A549 (cell line): ENCODE measurements around the gene MYLIP. TPM values are rescaled to one million over a fixed set of nuclear protein-coding genes. Genes with fewer than 3 reads are reported as not detected.

ENCODE experiments used
- ATAC-seq, 2 experiments: fragments of 200-7000 bp in 1 of 2; fragments of >200 bp in 1 of 2; cut with Nextera tagmentation in 1 of 2; cut with Tn5 transposase in 1 of 2; 3 replicates each; pipeline versions ENCODE4 v1.8.0 to v1.9.1; 2018 to 2020; ENCODE audit warnings: mild to moderate bottlenecking in 1 of 2, moderate library complexity in 1 of 2
- CTCF ChIA-PET: fragments of 300-600 bp; sonication (Branson Sonifier 250); formaldehyde crosslinking; extraction: SDS; loops from one replicate; lab custom pipeline; 2021; ENCODE audit warnings: antibody characterized with exemption, inconsistent platforms; lab: Yijun Ruan, JAX
- POLR2A ChIA-PET: fragments of 350-600 bp; formaldehyde crosslinking; extraction: SDS; loops from one replicate; lab custom pipeline; 2021; ENCODE audit warnings: antibody characterized with exemption, inconsistent platforms; lab: Yijun Ruan, JAX
- DNase-seq, 2 experiments: peaks; one replicate each; pipeline versions ENCODE4 v3.0.0 to v3.0.0-alpha.2; 2011 to 2016; ENCODE audit warnings: low read depth in 1 of 2, low spot score in 1 of 2
- FAIRE-seq: peaks from 2 replicates; lab custom pipeline; 2011; peaks lifted over from hg19 to GRCh38; lab: Jason Lieb, UNC
- H3K27ac ChIP-seq, 2 experiments: fragments of >200 bp; sonication (Bioruptor Twin); formaldehyde crosslinking; 3 replicates each; pipeline ENCODE4 v1.5.1; 2016 to 2017
- H3K4me1 ChIP-seq: fragments of >200 bp; sonication (Bioruptor Twin); formaldehyde crosslinking; 3 replicates; pipeline ENCODE4 v1.6.1; 2016
- H3K4me2 ChIP-seq: fragments of >200 bp; sonication (Bioruptor Twin); formaldehyde crosslinking; 3 replicates; pipeline ENCODE4 v1.6.1; 2016
- H3K4me3 ChIP-seq: fragments of >200 bp; sonication (Bioruptor Twin); formaldehyde crosslinking; 3 replicates; pipeline ENCODE4 v1.5.1; 2016
- H3K9me3 ChIP-seq: fragments of >200 bp; sonication (Bioruptor Twin); formaldehyde crosslinking; 3 replicates; pipeline ENCODE4 v1.6.1; 2016
- BHLHE40 ChIP-seq: IDR thresholded peaks from 2 replicates; pipeline ENCODE4 v1.6.1; 2012; ENCODE audit warnings: low read depth, low read length, inconsistent platforms
- CBX8 ChIP-seq: fragments of 200-600 bp; sonication (generic); IDR thresholded peaks from 2 replicates; pipeline ENCODE4 v1.6.1; 2016
- CTCF ChIP-seq: fragments of >200 bp; sonication (Bioruptor Twin); formaldehyde crosslinking; IDR thresholded peaks from 3 replicates; pipeline ENCODE4 v1.5.1; 2016
- EHMT2 ChIP-seq: fragments of 200-600 bp; sonication (generic); IDR thresholded peaks from 2 replicates; pipeline ENCODE4 v1.6.1; 2016; ENCODE audit warnings: antibody characterized with exemption, low read depth, mild to moderate bottlenecking, moderate library complexity
- ESRRA ChIP-seq: fragments of 150-350 bp; IDR thresholded peaks from 2 replicates; pipeline ENCODE4 v1.6.1; 2014; ENCODE audit warnings: mild to moderate bottlenecking, low read length, borderline replicate concordance
- FOSL2 ChIP-seq, 2 experiments: fragments of 450-650 bp in 1 of 2; fragments of >200 bp in 1 of 2; sonication (Bioruptor Twin) in 1 of 2; formaldehyde crosslinking; IDR thresholded peaks; 2 replicates each; pipeline versions ENCODE4 v1.5.0 to v1.6.1; 2016 to 2020; ENCODE audit warnings: mild to moderate bottlenecking in 1 of 2, moderate library complexity in 1 of 2
- FOXS1 ChIP-seq: fragments of 250-450 bp; sonication (Bioruptor Pico); IDR thresholded peaks from 2 replicates; pipeline ENCODE4 v1.5.0; 2020; ENCODE audit warnings: mild to moderate bottlenecking, moderate library complexity
- HDAC2 ChIP-seq: fragments of 200-600 bp; sonication (generic); IDR thresholded peaks from 2 replicates; pipeline ENCODE4 v1.6.1; 2016
- HEYL ChIP-seq: fragments of 250-450 bp; sonication (Bioruptor Pico); IDR thresholded peaks from 2 replicates; pipeline ENCODE4 v1.8.0; 2021; ENCODE audit warnings: mild to moderate bottlenecking, moderate library complexity
- JUN ChIP-seq, 2 experiments: fragments of >200 bp; sonication (Bioruptor Twin); formaldehyde crosslinking; IDR thresholded peaks; 2 replicates in 1 of 2; 3 replicates in 1 of 2; pipeline ENCODE4 v1.6.1; 2016 to 2017
- JUNB ChIP-seq: fragments of >200 bp; sonication (Bioruptor Twin); formaldehyde crosslinking; IDR thresholded peaks from 2 replicates; pipeline ENCODE4 v1.6.1; 2016
- KDM1A ChIP-seq: fragments of 200-600 bp; sonication (generic); IDR thresholded peaks from 2 replicates; pipeline ENCODE4 v1.6.1; 2016; ENCODE audit warnings: low read depth, mild to moderate bottlenecking
- KDM5A ChIP-seq: fragments of 200-600 bp; sonication (generic); IDR thresholded peaks from 2 replicates; pipeline ENCODE4 v1.6.1; 2016; ENCODE audit warnings: antibody characterized with exemption, mild to moderate bottlenecking
- MAFK ChIP-seq: fragments of 450-650 bp; IDR thresholded peaks from 2 replicates; pipeline ENCODE4 v1.6.1; 2014; ENCODE audit not compliant: partially characterized antibody
- MYC ChIP-seq: IDR thresholded peaks from 2 replicates; pipeline ENCODE4 v1.6.1; 2012; ENCODE audit warnings: mild to moderate bottlenecking, inconsistent platforms, low read length, improper control_type of control experiment, borderline replicate concordance
- NFE2L2 ChIP-seq: fragments of 150-350 bp; conservative IDR thresholded peaks from 2 replicates; pipeline ENCODE4 v1.6.1; 2014; ENCODE audit warnings: low read length
- NR3C1 ChIP-seq: fragments of >200 bp; sonication (Bioruptor Twin); formaldehyde crosslinking; IDR thresholded peaks from 3 replicates; pipeline ENCODE4 v1.6.1; 2017
- PHF8 ChIP-seq: fragments of 200-600 bp; sonication (generic); IDR thresholded peaks from 2 replicates; pipeline ENCODE4 v1.6.1; 2016; ENCODE audit warnings: low read depth, mild to moderate bottlenecking, antibody characterized with exemption, moderate library complexity, borderline replicate concordance
- POLR2A ChIP-seq: IDR thresholded peaks from 2 replicates; pipeline ENCODE4 v1.6.1; 2012; ENCODE audit warnings: mild to moderate bottlenecking, low read length
- POLR2AphosphoS2 ChIP-seq: conservative IDR thresholded peaks from 2 replicates; pipeline ENCODE4 v1.6.1; 2012; ENCODE audit warnings: low read length, improper control_type of control experiment, inconsistent platforms
- RNF2 ChIP-seq: fragments of 200-600 bp; sonication (generic); IDR thresholded peaks from 2 replicates; pipeline ENCODE4 v1.6.1; 2016; ENCODE audit warnings: low read depth, mild to moderate bottlenecking, antibody characterized with exemption, moderate library complexity, borderline replicate concordance
- SMC3 ChIP-seq: fragments of >200 bp; sonication (Bioruptor Twin); formaldehyde crosslinking; IDR thresholded peaks from 3 replicates; pipeline ENCODE4 v1.6.1; 2018; ENCODE audit warnings: inconsistent platforms
- TP53 ChIP-seq: fragments of 250-450 bp; sonication (Bioruptor Pico); IDR thresholded peaks from 2 replicates; pipeline ENCODE4 v1.5.0; 2021; ENCODE audit warnings: mild to moderate bottlenecking, moderate library complexity
- USF2 ChIP-seq: fragments of 450-650 bp; IDR thresholded peaks from 2 replicates; pipeline ENCODE4 v1.6.1; 2014; ENCODE audit warnings: antibody characterized with exemption
- ZC3H11A ChIP-seq: fragments of 450-650 bp; IDR thresholded peaks from 2 replicates; pipeline ENCODE4 v1.6.1; 2014; ENCODE audit warnings: antibody characterized with exemption, mild to moderate bottlenecking
- ZFP36 ChIP-seq: fragments of 450-650 bp; IDR thresholded peaks from 2 replicates; pipeline ENCODE4 v1.6.1; 2014; ENCODE audit warnings: borderline replicate concordance; ENCODE audit not compliant: partially characterized antibody
- ZNF302 ChIP-seq: fragments of 250-450 bp; sonication (Bioruptor Pico); IDR thresholded peaks from 2 replicates; pipeline ENCODE4 v1.9.0; 2021; ENCODE audit warnings: inconsistent platforms, mild to moderate bottlenecking, moderate library complexity
- WGBS: methylation state at CpG from one replicate; pipeline ENCODE4 v1.1.6; 2017; ENCODE audit errors: missing lambda C conversion rate; 5-methylcytosine and 5-hydroxymethylcytosine counted together
- polyA plus RNA-seq, 4 experiments: library from polyadenylated mRNA; depleted of rRNA in 3 of 4; stranded (reverse); fragments of >200 nt; fragmentation: RNase III in 1 of 4; extraction: RNeasy Plus Mini Kit Qiagen cat#74134 plus additional on column Dnase treatment in 1 of 4; gene quantifications; 2 replicates in 3 of 4; 3 replicates in 1 of 4; pipeline ENCODE4 v1.2.3, GENCODE V29; 2011 to 2017
- TF ChIP-seq, protein P1 (sequence below): fragments of 150-350 bp; IDR thresholded peaks from 2 replicates; pipeline ENCODE4 v1.6.1; 2014; ENCODE audit warnings: low read depth, mild to moderate bottlenecking, low read length
- TF ChIP-seq, protein P2 (sequence below): fragments of >200 bp; sonication (Bioruptor Twin); formaldehyde crosslinking; IDR thresholded peaks from 2 replicates; pipeline ENCODE4 v1.6.1; 2016

MYLIP gene
- polyA plus RNA-seq, 2 of the 4 experiments (the other 2 are of a cell fraction) = 2.3 to 9.1 TPM

- TF ChIP-seq, protein P1, sequence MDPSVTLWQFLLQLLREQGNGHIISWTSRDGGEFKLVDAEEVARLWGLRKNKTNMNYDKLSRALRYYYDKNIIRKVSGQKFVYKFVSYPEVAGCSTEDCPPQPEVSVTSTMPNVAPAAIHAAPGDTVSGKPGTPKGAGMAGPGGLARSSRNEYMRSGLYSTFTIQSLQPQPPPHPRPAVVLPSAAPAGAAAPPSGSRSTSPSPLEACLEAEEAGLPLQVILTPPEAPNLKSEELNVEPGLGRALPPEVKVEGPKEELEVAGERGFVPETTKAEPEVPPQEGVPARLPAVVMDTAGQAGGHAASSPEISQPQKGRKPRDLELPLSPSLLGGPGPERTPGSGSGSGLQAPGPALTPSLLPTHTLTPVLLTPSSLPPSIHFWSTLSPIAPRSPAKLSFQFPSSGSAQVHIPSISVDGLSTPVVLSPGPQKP = no peak
Observed at GRCh38 chr6:16163535-16164300, 34.8 kb downstream of the MYLIP start (continued).

DNA sequence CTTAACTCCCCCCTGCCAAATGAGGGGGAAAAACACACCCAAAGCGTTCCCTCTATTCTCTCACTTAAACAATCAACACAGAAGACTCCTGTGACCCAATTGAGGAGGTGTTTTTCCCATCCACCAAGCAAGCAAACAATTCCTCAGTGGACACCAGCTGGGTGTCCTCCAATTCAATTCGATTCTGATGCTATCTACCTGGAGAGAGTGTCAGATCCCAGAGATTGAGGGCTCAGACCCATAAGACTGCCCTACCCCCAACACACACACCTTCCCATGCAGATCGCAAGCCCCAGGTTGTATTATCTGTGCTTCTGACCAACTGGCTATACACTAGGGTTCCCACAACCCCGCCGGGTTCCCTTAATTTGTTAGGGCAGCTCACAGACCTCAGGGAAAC is 36.8 kb downstream of the MYLIP start:
- Histone ChIP-seq H3K9me3 (no peaks in the 10 kb centered on the region), H3K4me1 (no peaks in the 10 kb centered on the region), H3K4me2 (no peak overlapping the region), H3K27ac (no peak overlapping the region), H3K4me3 (no peak overlapping the region)
- FAIRE-seq (no peak), ATAC-seq (no peak), DNase-seq (no peak)
- ChIA-PET POLR2A (no interaction called here), CTCF (no interaction called here)
- TF ChIP-seq ZC3H11A = no peak
- no peak for TF ChIP-seq RNF2
- no peak for TF ChIP-seq EHMT2
- no peak for TF ChIP-seq CTCF
- no peak for TF ChIP-seq KDM5A
- no peak for TF ChIP-seq PHF8
- TF ChIP-seq NFE2L2 = no peak
- TF ChIP-seq USF2 = no peak
- no peak for TF ChIP-seq ZNF302 (CRISPR knock-in tag)
- no peak for TF ChIP-seq FOXS1 (CRISPR knock-in tag)
- TF ChIP-seq NR3C1 = no peak
- no peak for TF ChIP-seq HDAC2
- no peak for TF ChIP-seq ESRRA
- TF ChIP-seq SMC3 = no peak
- TF ChIP-seq JUNB = no peak
- no peak for TF ChIP-seq ZFP36
- WGBS = 59% methylated on average over 4 of the region's 5 CpGs

- TF ChIP-seq MYC (no peak), BHLHE40 (no peak), POLR2AphosphoS2 (no peak), TP53 (CRISPR knock-in tag) (no peak), NR3C1 (no peak), PHF8 (no peak), FOXS1 (CRISPR knock-in tag) (no peak), CBX8 (no peak), KDM1A (no peak), ZNF302 (CRISPR knock-in tag) (no peak), MAFK (no peak), FOSL2 (IDR thresholded peaks at IDR 0.05) (no peak), FOSL2 (CRISPR knock-in tag; IDR thresholded peaks at IDR 0.05) (no peak), POLR2A (no peak), HEYL (no peak), HDAC2 (no peak), JUN (IDR thresholded peaks at IDR 0.05) (no peak), ZFP36 (no peak)
- TF ChIP-seq, protein P1 = no peak
- TF ChIP-seq, protein P2, sequence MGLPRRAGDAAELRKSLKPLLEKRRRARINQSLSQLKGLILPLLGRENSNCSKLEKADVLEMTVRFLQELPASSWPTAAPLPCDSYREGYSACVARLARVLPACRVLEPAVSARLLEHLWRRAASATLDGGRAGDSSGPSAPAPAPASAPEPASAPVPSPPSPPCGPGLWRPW = no peak
- H3K4me2 ChIP-seq = no peak overlapping the region
- ChIA-PET POLR2A (no interaction called here), CTCF (no interaction called here)
- no peak for DNase-seq
- H3K4me3 ChIP-seq = no peak overlapping the region
- no peak overlapping the region for H3K27ac ChIP-seq
- no peak for FAIRE-seq
- WGBS = 18% methylated on average over 4 of the region's 4 CpGs
- H3K4me1 ChIP-seq = no peaks in the 10 kb centered on the region
- H3K9me3 ChIP-seq = no peaks in the 10 kb centered on the region
- no peak for ATAC-seq
Observed at GRCh38 chr6:16166871-16167608, 38.2 kb downstream of the MYLIP start.
